Daoy (cell line): ENCODE data around the gene UNC5B. TPM values are rescaled to one million over a fixed set of nuclear protein-coding genes. Genes with fewer than 3 reads are reported as not detected.

ENCODE experiments used
- DNase-seq: peaks from one replicate; pipeline ENCODE4 v3.0.0-alpha.2; 2015; ENCODE audit warnings: low read depth
- total RNA-seq: library from RNA; depleted of rRNA; stranded (reverse); fragments of >200 nt; shearing (Covaris generic); gene quantifications from 2 replicates; pipeline ENCODE4 v1.2.3, GENCODE V29; 2014

UNC5B gene
- total RNA-seq, 1 experiment from 2014 or later, result 6.0 TPM

DNA sequence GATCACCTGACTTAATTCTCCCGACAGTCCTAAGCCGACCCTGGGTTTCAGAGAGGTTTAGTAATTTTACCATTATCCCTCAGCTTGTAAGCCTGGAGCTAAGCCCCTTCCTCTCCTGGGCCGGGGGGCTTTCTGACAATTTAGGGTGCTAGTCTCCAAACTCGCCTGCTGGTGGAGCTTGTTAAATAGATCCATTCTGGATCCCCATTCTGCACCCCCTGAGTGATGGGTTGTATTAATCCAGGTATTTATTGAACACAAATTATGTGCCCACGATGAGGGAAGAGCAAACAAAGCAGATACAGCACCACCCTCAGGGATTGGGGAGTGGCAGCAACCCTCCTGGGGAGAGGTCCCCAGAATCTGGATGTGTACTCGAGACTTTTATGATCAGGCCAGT, 105.4 kb downstream of the UNC5B start:
- no peak for DNase-seq

DNA sequence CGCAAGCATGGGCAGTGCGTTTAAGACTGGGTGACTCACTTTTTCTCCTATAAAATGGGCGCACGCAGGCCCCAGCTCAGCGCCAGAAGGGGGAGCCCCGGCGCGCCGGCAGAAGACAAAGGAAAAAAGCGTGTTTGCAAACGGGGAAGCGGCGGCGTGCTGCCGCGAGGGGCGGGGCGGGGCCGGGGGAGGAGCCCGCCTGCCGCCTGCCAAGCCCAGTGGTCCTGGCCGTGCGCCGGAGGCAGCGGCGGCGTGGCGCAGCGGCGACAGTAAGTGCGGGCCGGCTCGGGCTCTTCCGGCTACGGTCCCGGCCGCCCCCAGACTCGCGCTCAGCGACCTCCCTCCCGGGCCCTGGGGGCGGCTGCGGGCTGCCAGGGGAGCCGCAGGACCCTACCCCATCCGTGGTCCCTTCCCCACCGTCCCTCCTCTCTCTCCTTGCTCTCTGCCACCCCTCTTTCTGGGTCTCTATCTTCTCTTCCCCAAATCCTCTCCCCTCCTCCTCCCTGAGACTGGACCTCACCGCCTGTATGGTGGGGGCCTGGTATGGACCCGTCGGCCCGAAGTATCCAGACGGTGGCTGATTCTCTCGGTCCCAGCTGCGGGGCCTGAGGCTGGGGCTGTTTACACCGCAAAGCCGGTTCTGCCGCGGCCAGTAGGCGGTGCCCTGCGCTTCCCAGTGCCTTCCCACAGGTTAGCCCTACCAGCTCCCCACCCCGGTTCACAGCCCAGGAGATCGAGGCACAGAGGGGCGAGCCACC, 106.9 kb downstream of the UNC5B start, which contains the start of gene SLC29A3:
TSS of gene SLC29A3 (plus strand) at position 218 of the 758 bp plus-strand sequence. CDS start at position 269, 51 bp downstream.
- DNase-seq, result peak; percentile 88

DNA sequence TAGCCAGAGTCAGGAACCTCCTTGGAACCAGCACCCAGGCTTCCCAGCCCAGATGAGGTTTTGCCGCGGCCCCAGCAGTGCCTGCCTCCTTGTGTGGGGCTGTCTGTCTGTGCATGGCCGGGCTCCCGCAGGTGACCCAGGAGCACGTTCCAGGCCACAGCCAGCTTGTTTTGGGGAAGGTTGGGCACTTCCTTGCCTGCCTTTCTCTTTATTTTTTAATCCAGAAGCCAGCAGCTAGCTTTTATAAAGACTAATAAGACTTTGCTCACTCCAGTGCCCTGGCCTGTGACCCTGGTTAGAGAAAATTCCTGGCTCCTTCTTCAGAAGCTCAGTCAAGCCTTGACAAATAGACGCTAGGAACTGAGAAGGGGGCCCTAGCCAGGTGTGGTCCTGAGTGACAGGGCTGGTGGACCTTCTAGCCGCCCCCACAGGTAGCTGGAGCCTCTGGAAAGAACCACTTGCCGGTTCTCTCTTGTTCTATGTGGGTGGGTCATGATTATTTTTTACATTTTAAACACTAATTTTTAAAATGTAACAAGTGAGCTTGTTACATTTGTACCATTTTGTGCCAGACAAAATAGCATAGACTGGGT, 107.5 kb downstream of the UNC5B start:
- DNase-seq, result no peak

DNA sequence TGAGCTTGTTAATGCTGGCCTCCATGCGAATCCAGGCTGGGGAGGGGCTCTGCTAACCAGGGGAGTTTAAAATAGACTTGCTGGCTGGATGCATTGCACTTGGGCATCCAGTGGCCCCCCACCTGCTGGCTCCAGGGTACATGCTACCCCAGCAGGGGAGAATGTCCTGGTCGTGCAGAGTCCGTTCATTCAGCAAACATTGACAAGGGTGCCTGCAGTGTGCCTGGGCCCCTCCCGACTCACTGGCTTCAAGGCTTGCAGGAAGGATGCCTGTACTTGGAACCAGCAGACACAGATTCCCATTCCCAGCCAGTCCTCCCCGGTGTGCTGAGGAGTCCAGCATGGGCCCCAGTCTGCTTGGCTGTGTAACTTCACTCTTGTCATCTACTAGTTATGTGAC, 108.2 kb downstream of the UNC5B start:
- DNase-seq, result no peak

DNA sequence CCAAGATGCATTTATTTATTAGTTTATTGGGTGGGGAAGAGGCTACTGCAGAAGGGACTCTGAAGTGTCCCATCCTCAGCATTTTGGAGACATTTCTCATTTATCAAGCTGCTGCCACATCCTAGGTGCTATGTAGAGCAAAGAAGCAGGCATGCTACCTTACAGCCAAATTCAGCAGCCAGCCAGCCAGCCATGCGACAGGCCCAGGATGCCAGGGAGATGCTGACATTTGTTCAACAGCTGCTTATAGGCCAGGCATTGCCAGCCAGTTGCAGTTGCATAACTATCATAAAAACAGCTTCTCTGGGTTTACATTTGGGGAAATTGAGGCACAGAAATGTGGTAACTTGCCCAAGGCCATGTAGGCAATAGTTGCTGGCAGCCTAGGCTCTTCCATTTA, 109.0 kb downstream of the UNC5B start:
- no peak for DNase-seq

DNA sequence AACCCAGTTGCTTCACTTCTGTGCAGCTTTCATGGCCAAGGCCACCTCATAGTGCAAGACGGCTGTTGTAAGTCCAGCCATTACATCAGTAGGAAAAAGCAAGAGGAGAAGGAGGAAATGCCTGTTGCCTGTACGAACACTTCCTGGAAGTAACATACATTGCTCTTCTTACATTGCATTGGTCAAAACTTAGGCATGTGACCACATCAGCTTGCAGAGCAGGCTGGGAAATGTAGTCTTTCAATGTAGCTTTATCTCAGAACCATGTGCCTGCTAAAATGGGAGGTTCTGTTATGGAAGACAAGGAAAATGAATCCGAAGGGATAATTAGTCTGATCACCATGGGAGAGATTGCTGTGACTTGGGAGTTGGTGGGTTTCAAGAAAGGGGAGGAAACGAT, 111.0 kb downstream of the UNC5B start:
- DNase-seq, result peak; percentile 17

DNA sequence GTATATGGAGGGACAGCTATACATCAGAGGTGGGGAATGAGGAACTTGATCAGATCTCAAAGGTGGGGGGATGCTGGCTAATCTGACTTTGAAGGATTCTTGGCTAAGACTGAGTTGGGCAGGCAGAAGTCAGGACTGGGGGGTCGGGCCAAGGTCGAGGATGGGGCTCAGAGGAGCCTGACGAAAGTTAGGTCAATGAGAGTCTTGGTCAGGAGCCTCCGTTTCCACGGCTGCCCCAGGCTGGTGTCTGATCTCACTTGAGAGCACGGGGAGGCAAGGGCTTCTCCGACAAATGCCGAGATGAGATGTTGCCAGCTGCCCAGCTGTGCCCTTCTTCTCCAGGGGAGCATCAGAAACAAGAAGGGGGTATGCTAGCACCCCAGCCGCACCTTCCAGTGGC, 112.4 kb downstream of the UNC5B start:
- no peak for DNase-seq

DNA sequence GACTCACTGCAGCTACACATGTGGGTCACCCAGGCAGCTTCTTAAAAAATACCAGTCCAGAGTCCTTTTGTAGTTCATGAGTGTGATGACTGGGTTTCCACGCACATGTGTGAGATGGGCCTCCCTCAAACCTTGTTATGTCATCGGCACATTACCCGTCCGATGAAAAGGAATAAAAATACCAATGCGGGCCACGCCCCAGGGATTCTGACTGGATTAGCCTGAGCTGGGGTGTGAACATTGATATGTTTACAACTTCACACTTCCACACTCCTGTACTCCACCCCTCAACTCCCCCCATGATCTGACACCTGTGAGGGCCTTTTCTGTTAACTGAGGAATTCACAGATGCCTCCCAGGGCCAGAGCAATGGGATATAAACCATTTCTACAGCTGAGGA, 112.9 kb downstream of the UNC5B start:
- DNase-seq, result no peak

DNA sequence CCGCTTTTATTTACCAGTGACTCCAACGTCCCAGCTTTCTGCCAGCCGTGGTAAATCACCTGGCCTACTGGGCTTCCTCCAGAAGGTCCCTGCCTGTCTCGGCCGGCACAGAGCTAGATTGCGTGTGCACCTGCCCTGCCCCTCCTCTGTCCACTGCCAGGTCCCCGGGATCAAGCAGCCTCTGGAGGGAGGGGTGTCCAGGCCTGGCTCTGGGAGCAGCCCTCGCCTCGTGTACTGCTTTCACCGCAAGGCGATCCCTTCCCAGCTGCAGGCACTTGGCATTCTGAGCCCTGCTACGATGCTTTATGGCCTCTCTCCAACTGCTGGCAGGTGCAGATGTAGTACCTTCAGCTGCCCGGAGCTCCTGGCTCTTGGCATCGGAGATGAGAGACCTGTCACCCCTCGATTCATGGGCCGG, 114.1 kb downstream of the UNC5B start:
- no peak for DNase-seq

DNA sequence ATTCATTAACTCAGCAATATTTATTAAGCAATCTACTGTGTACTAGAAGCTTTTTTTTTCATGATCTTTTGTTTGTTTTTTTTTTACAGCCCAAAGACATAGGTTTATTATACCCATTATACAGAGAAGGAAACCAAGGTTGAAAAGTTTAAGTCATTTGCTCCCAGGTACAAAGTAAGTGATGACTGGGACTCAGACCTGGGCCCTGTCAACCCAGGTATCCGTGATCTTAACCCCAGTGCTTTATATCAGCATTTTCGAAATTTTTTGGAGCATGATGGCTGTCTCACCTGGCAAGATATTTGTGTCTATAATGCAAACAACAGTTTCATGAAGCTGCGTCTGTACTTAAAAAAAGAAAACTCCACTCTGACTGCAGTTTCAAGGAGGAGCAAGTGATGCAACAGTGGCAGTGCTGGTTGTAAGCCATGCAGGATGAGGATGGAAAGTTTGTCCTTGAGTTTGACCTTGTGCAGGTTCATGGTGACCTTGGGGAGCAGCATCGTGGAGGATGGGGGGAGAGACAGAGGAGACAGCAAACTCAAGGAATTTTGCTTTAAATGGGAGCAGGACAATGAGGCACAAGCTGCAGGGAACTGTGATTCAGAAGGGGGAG, 118.5 kb downstream of the UNC5B start:
- no peak for DNase-seq

DNA sequence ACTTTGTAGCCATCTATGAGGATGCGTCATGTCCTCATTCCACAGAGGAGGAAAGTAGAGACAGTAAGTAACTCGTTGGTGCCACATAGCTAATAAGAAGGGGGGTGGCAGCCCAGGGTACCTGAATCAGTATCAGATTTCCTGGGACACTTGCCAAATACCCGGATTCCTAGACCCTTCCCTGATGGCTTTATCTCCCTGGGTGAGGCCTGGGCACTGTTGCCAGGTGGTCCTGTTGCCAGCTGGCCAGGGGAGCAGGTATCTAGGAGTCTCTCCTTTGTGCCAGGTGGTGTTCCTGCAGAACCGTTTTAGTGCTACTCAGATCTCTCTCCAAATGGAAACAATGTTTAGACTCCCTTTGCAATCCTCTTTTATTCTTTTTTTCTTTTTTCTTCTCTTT, 119.4 kb downstream of the UNC5B start:
- no peak for DNase-seq

DNA sequence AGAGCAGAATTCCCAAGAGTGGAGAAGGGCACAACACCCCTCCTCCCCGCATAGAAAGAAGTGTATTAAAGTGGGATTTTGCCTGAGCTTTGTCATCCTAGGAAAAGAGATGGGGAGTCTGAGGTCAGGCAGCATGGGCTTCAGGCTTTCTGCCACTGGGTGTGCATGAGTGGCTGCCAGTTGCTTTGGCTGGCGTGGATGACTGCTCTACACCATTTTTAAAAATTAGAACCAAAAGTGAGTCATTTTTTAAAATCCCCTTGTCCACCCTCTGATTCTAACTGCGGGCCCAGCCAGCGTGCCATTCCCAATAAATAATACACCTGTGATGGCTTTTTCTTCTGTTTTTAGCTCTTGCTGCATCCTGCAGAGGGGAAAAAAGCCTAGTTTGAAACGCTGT, 120.1 kb downstream of the UNC5B start:
- DNase-seq, result no peak

DNA sequence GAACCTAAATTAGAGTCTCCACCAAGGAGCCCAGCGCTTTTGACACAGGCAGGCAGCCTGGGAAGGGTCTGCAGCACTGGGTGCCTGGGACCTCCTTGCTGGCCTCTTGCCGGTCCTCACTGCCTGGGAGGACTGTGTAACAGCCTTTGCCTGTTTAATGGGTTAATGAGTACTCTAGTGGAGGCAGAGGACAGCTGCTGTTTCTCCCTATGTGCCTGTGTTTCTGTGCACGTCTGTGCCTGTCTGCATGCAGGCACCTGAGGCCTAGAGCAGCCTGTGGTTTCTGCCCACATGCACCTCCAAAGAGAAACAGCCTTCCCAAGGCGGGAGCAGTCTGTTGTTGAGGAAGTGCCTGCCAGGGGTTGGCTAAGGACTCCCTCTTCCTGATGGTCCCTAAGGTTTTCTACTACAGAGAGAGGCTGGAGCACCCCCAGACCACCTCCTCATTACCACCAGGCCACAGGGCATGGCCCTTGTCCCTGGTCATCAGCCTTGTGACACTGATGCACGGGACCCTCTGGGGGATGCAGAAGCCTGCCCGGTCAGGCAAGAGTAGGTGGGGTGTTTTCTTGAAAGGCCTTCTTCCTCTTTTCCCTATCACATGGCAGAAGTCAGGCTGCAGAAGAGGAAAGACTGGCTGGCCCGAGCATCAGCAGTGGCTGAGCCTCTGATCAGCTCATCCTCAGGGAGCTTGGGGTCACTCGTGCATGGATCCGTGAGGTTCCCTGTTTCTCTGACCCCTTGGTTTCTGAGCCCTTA, 120.9 kb downstream of the UNC5B start:
- DNase-seq, result no peak

DNA sequence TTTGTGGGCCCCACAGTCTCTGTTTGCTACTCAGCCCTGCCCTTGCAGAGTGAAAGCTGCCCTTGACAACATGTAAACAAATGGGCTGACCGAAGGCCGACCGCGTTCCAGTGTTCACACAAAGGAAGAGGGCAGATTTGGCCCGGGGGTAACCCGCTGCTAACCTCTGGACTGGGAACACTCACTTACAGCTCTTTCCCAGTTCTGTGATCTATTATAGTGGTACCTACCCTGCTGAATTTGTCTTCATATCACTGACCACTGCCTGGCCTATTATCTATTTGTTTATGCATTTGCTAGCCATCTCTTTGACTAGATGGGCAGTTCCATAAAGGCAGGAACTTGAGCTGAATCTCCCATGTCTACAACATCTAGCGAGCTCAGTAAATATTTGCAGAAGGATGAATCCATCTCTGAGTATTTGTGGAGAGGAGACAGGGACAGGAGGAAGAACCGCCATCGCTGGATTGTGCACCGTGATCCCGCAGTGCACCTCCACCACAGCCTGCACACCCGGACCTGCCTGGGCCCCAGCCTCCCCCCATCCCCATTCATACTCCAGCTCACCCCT, 121.9 kb downstream of the UNC5B start:
- no peak for DNase-seq

DNA sequence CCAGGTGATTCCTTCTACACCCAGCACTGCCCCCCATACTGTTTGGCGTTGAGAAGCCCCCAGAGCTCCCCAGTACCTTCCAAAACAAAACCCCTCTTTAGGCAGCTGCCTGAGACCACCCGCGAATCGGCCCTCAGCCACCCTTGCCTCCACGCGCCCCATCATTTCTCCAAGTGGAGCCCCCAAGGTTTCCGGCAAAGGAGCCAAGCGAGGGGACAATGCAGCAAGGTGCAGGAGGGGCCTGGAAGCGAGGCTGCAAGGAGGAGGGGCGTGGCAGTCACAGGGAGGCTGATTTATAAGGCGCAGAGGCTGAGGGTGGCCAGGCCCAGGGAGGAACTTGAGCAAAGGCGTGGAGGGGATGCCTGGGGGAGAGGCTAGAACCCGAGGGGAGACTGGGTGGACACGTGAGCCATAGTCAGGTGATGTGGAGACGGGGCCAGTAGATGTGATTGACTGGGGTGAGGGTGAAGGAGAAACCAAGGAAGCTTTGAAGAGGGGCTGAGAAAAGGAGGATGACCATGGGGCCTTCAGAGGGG, 122.9 kb downstream of the UNC5B start:
- DNase-seq, result no peak

DNA sequence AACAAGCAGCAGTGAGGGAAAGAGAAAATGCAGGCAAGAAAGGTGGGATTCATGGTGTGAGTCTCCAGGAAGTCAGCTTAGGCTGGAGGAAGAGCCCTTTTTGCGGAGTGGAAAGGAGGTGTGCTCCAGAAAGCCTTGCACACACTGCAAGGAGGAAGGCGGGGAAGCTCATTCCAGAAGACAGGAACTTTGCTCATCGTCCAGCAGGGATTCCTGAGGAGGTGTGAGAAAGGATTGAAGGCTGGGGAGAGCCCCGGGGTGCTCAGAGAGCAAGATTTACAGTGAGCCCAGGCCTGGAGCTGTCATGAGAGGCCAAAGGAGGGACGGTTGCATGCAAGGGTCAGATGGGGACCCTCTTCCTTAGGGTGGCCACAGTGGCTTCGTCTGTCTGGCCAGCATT, 124.3 kb downstream of the UNC5B start:
- DNase-seq, result no peak

DNA sequence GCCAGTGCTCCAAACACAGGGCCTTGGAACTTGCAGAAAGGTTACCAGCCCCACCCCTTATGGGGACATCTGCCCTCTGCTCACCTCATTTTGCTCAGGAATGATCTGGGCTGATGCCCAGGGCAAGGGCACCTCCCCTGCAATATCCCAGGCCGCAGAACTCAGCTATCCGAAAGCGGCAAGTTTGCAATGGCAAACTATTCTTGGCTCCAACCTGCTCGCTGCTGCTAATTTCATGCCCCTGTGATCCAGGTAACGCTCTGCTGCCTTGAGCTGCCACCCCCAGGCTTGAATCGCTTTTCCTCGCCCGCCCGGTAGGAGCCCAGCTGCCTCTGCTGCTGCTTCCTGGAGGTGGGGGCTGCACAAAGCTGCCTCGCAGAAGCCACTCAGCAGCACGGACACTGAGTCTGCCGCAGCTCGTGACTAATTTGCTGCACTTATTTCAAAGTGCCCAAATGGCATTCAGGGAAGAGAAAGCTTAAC, 124.9 kb downstream of the UNC5B start:
- DNase-seq, result no peak

DNA sequence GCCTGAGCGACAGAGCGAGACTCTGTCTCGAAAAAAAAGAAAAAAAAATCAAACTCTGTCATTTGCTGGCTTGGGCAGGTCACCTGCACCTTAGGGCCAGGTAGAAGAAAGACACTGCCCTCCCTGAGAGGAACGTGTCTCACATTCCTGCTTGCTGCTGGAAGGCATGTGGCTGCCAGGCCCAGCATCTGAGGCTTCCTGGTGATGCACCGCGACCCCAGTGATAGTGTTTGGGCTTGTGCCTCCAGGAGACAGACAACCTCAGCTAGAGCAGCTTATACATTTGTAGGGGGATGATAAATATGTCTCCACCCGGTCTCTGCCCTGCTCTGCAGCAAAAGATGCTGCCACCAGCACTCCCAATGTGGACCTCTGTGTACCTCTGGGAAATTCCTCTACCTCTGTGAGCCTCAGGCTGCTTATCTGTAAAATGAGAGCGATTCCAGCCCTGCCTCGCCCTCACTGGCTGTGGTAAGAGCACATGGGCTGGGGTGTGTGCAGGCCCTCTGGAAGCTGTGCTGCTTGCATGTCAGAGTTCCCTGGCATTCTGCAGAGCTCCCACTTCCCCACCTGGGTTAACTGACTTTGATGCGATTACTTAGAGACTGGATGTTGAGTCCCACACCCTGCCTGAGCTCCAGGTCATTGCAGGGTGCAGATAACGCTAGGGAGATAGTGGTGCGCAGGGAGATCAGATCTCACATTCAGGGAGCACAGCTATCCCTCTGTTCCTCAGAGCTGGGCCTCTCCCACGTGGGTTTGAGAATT, 126.5 kb downstream of the UNC5B start:
- DNase-seq, result no peak

DNA sequence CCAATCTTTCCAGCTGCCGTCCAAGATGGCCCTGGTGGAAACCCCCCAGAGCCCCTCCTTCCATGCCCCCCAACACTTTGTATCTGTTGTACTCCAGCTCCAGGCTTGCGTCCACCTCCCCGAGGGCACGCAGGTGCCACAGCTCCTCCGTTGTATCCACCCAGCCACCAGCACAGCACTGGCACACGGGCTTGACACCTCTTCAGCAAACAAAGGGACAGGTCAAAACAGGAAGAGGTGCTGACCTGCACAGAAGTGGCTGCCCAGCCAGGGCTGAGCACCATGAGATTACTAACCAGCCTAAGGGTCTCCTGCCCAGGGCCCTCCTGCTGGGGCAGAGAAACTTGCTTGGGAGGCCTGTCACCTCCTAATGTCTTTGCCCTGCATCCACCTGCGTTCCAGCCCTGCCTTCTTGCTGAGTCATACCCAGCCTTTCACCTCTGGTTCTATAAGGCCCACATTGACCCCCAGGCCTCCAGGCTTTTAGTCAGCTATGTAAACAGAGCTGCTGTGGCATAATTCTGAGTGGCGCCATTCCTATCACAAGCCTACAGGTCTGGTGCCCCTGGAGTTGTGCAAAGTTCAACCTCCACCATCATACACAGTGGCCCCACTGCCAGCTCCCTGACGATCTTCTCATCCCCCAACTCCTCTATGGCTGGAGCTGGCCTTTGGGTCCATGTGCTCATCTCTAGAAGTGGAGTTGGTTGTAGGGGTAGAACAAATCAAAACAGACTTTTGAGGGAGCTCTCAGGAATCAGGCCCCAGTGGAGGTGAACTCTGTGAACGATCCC, 127.6 kb downstream of the UNC5B start:
- peak; percentile 63 for DNase-seq
